CD8-positive, alpha-beta memory T cell (primary cell): ENCODE data around the gene PAOX. TPM values are rescaled to one million over a fixed set of nuclear protein-coding genes. Genes with fewer than 3 reads are reported as not detected.
A peak's percentile ranks its signal among the peaks of the same experiment; 100 is the strongest.

Source experiments
- CTCF ChIA-PET: fragments of 350-600 bp; sonication (Branson Sonifier 250); formaldehyde crosslinking; loops from one replicate; lab custom pipeline; 2021; ENCODE audit warnings: antibody characterized with exemption; lab: Charles Lee
- POLR2A ChIA-PET: fragments of 350-600 bp; sonication (Branson Sonifier 250); formaldehyde crosslinking; loops from one replicate; lab custom pipeline; 2021; ENCODE audit warnings: antibody characterized with exemption; lab: Charles Lee
- DNase-seq, 5 donors: peaks; one replicate each; pipeline versions ENCODE4 v3.0.0 to v3.0.0-alpha.2; 2020 to 2022; ENCODE audit warnings: mixed read lengths in 1 of 5
- H3K27ac ChIP-seq: one replicate; pipeline ENCODE4 v1.7.0; 2013; ENCODE audit warnings: low read depth, mild to moderate bottlenecking, low read length, moderate library complexity
- H3K27me3 ChIP-seq: 2 replicates; pipeline ENCODE4 v1.7.0; 2013; ENCODE audit warnings: low read length, mild to moderate bottlenecking; ENCODE audit not compliant: insufficient read depth, poor library complexity, severe bottlenecking
- H3K36me3 ChIP-seq: 2 replicates; pipeline ENCODE4 v1.7.0; 2013; ENCODE audit warnings: mild to moderate bottlenecking, low read length, moderate library complexity; ENCODE audit not compliant: insufficient read depth
- H3K4me1 ChIP-seq: 2 replicates; pipeline ENCODE4 v1.7.0; 2013; ENCODE audit warnings: mild to moderate bottlenecking, low read length, moderate library complexity; ENCODE audit not compliant: insufficient read depth
- H3K4me3 ChIP-seq: 2 replicates; pipeline ENCODE4 v1.7.0; 2013; ENCODE audit warnings: mild to moderate bottlenecking, low read length
- H3K9me3 ChIP-seq: 2 replicates; pipeline ENCODE4 v1.7.0; 2013; ENCODE audit warnings: mild to moderate bottlenecking, low read length
- H3K27ac Mint-ChIP-seq, 8 donors: one replicate each; pipeline ENCODE4 v1.8.0; 2020 to 2021; ENCODE audit warnings: mixed read lengths in 8 of 8, mild to moderate bottlenecking in 6 of 8, inconsistent platforms in 3 of 8, moderate library complexity in 3 of 8
- H3K27me3 Mint-ChIP-seq, 2 donors: one replicate each; pipeline ENCODE4 v1.8.0; 2020 to 2021; ENCODE audit warnings: mixed read lengths in 2 of 2, mild to moderate bottlenecking in 1 of 2, moderate library complexity in 1 of 2
- H3K36me3 Mint-ChIP-seq, 3 donors: one replicate each; pipeline ENCODE4 v1.8.0; 2020 to 2021; ENCODE audit warnings: mixed read lengths in 3 of 3, inconsistent platforms in 1 of 3, mild to moderate bottlenecking in 1 of 3
- H3K4me1 Mint-ChIP-seq, 3 donors: one replicate each; pipeline ENCODE4 v1.8.0; 2020 to 2021; ENCODE audit warnings: mixed read lengths in 3 of 3, inconsistent platforms in 1 of 3, mild to moderate bottlenecking in 1 of 3
- H3K4me3 Mint-ChIP-seq, 7 donors: one replicate each; pipeline ENCODE4 v1.8.0; 2020 to 2021; ENCODE audit warnings: mixed read lengths in 7 of 7, mild to moderate bottlenecking in 6 of 7, moderate library complexity in 4 of 7, inconsistent platforms in 2 of 7
- H3K9me3 Mint-ChIP-seq, 5 donors: one replicate each; pipeline ENCODE4 v1.8.0; 2020 to 2022; ENCODE audit warnings: mixed read lengths in 5 of 5, mild to moderate bottlenecking in 3 of 5, moderate library complexity in 2 of 5, inconsistent platforms in 1 of 5
- polyA plus RNA-seq: library from polyadenylated mRNA; unstranded; fragments of 300-500 nt; fragmentation: Illumina TruSeq; gene quantifications from one replicate; pipeline ENCODE4 v1.2.3, GENCODE V29; 2021
- total RNA-seq, 2 experiments: library from RNA; stranded (reverse); gene quantifications; one replicate each; pipeline ENCODE4 v1.2.3, GENCODE V29; 2021

Gene PAOX
- total RNA-seq (1 to 10 TPM; 6.4 to 6.7 TPM), polyA plus RNA-seq (16.8 TPM)

- H3K9me3 Mint-ChIP-seq: no peaks in the 10 kb centered on the region
- peak within 1 kb of the TSS; percentile 86 to 92 (median 87) for H3K4me3 Mint-ChIP-seq
- peak; percentile 48 to 72 (median 57) for DNase-seq
- peaks cover 0 to 7% (median 0%) of the 10 kb centered on the region in 3 donors for H3K36me3 Mint-ChIP-seq
- peak within 1 kb of the TSS in 5 of 8 donors; percentile 22 to 83 (median 64) for H3K27ac Mint-ChIP-seq
- H3K27me3 Mint-ChIP-seq: peaks cover 0 to 1% of the 10 kb centered on the region in 2 donors
- Histone ChIP-seq H3K4me3 (peak within 1 kb of the TSS; percentile 78), H3K27me3 (no peaks in the 10 kb centered on the region), H3K27ac (peak within 1 kb of the TSS; percentile 59), H3K9me3 (no peaks in the 10 kb centered on the region), H3K4me1 (peaks cover 6% of the 10 kb centered on the region), H3K36me3 (no peaks in the 10 kb centered on the region)
- ChIA-PET POLR2A (interaction anchor here (1.2 to 2.4 kb wide), 3 partner anchors 11 to 43 kb away, joined by 4 to 10 read pairs (median 10); partner anchors contain the start of gene CALY), CTCF (no interaction called here)
- peaks cover 5 to 34% (median 8%) of the 10 kb centered on the region in 3 donors for H3K4me1 Mint-ChIP-seq
Measured at GRCh38 chr10:133379152-133379800, at the start of gene PAOX. Gene PAOX (plus strand): TSS chr10:133379262. CDS start chr10:133379317, 55 bp downstream.

GRCh38 chr10:133329491-133330202, 49.4 kb upstream of the PAOX start:
- Histone ChIP-seq H3K27me3 (peaks cover 39% of the 10 kb centered on the region), H3K4me3 (no peak overlapping the region), H3K9me3 (no peaks in the 10 kb centered on the region), H3K27ac (no peak overlapping the region), H3K36me3 (no peaks in the 10 kb centered on the region), H3K4me1 (peaks cover 20% of the 10 kb centered on the region)
- Mint-ChIP-seq H3K4me3 (peak overlapping the region in 4 of 7 donors; percentile 15 to 75 (median 50)), H3K9me3 (no peaks in the 10 kb centered on the region), H3K27me3 (peaks cover 15 to 42% of the 10 kb centered on the region in 2 donors), H3K4me1 (peaks cover 5 to 21% (median 11%) of the 10 kb centered on the region in 3 donors), H3K27ac (peak overlapping the region in 2 of 8 donors; percentile 19 to 83), H3K36me3 (no peaks in the 10 kb centered on the region)
- CTCF ChIA-PET: interaction anchor here (0.6 to 3.0 kb wide), 30 partner anchors 9 to 287 kb away, joined by 3 to 21 read pairs (median 5); partner anchors contain the start of genes FUOM and MTG1
- DNase-seq: peak; percentile 76 to 87 (median 81)
- POLR2A ChIA-PET: interaction anchor here (1.7 kb wide), 1 partner anchor 60 kb away, joined by 5 read pairs; no protein-coding TSS in a partner anchor

- H3K27me3 Mint-ChIP-seq: peaks cover 6 to 18% of the 10 kb centered on the region in 2 donors
- H3K4me1 Mint-ChIP-seq: peaks cover 6 to 13% (median 12%) of the 10 kb centered on the region in 3 donors
- peaks cover 0 to 1% (median 0%) of the 10 kb centered on the region in 3 donors for H3K36me3 Mint-ChIP-seq
- Histone ChIP-seq H3K4me3 (no peak overlapping the region), H3K36me3 (no peaks in the 10 kb centered on the region), H3K27me3 (peaks cover 13% of the 10 kb centered on the region), H3K4me1 (peaks cover 25% of the 10 kb centered on the region), H3K9me3 (no peaks in the 10 kb centered on the region), H3K27ac (no peak overlapping the region)
- CTCF ChIA-PET: interaction anchor here (1.4 kb wide), 1 partner anchor 9 kb away, joined by 5 read pairs; no protein-coding TSS in a partner anchor
- no peaks in the 10 kb centered on the region for H3K9me3 Mint-ChIP-seq
- peak overlapping the region in 1 of 7 donors; percentile 73 for H3K4me3 Mint-ChIP-seq
- peak overlapping the region in 7 of 8 donors; percentile 32 to 97 (median 68) for H3K27ac Mint-ChIP-seq
- POLR2A ChIA-PET: no interaction called here
- DNase-seq: peak in 1 of 5 donors; percentile 42
Measured at GRCh38 chr10:133332936-133333699, 45.9 kb upstream of the PAOX start.

GRCh38 chr10:133334503-133335245, 44.4 kb upstream of the PAOX start:
- Mint-ChIP-seq H3K9me3 (no peaks in the 10 kb centered on the region), H3K36me3 (peaks cover 0 to 1% (median 0%) of the 10 kb centered on the region in 3 donors), H3K4me1 (peaks cover 5 to 11% (median 8%) of the 10 kb centered on the region in 3 donors), H3K4me3 (peak overlapping the region; percentile 74 to 86 (median 82)), H3K27ac (peak overlapping the region; percentile 90 to 95 (median 94)), H3K27me3 (peaks cover 0 to 7% of the 10 kb centered on the region in 2 donors)
- no peaks in the 10 kb centered on the region for H3K9me3 ChIP-seq
- ChIA-PET POLR2A (interaction anchor here (0.6 to 2.8 kb wide), 4 partner anchors 8 to 885 kb away, joined by 3 to 23 read pairs (median 6); partner anchors contain the start of gene PAOX), CTCF (interaction anchor here (1.1 to 1.2 kb wide), 2 partner anchors 22 to 56 kb away, joined by 3 to 6 read pairs; no protein-coding TSS in a partner anchor)
- H3K27ac ChIP-seq: peak overlapping the region; percentile 80
- H3K27me3 ChIP-seq: no peaks in the 10 kb centered on the region
- H3K4me1 ChIP-seq: peaks cover 22% of the 10 kb centered on the region
- no peaks in the 10 kb centered on the region for H3K36me3 ChIP-seq
- peak overlapping the region; percentile 56 for H3K4me3 ChIP-seq
- peak in 2 of 5 donors; percentile 20 to 42 for DNase-seq

GRCh38 chr10:133335246-133336117, 43.6 kb upstream of the PAOX start:
- DNase-seq: peak; percentile 81 to 96 (median 87)
- Mint-ChIP-seq H3K4me1 (peaks cover 3 to 7% (median 4%) of the 10 kb centered on the region in 3 donors), H3K27me3 (peaks cover 0 to 6% of the 10 kb centered on the region in 2 donors), H3K36me3 (peaks cover 0 to 1% (median 0%) of the 10 kb centered on the region in 3 donors), H3K4me3 (peak overlapping the region; percentile 71 to 91 (median 82)), H3K9me3 (no peaks in the 10 kb centered on the region), H3K27ac (peak overlapping the region; percentile 71 to 95 (median 94))
- Histone ChIP-seq H3K27ac (peak overlapping the region; percentile 80), H3K9me3 (no peaks in the 10 kb centered on the region), H3K4me3 (peak overlapping the region; percentile 56), H3K4me1 (peaks cover 19% of the 10 kb centered on the region), H3K36me3 (no peaks in the 10 kb centered on the region), H3K27me3 (no peaks in the 10 kb centered on the region)
- POLR2A ChIA-PET: interaction anchor here (0.6 to 2.8 kb wide), 5 partner anchors 18 to 886 kb away, joined by 3 to 23 read pairs (median 3); partner anchors contain the start of gene PAOX
- CTCF ChIA-PET: interaction anchor here (1.1 to 1.9 kb wide), 4 partner anchors 11 to 55 kb away, joined by 3 to 6 read pairs (median 4); no protein-coding TSS in a partner anchor

- Histone ChIP-seq H3K4me3 (no peak overlapping the region), H3K27ac (peak overlapping the region; percentile 80), H3K4me1 (peaks cover 19% of the 10 kb centered on the region), H3K9me3 (no peaks in the 10 kb centered on the region), H3K27me3 (no peaks in the 10 kb centered on the region), H3K36me3 (no peaks in the 10 kb centered on the region)
- POLR2A ChIA-PET: interaction anchor here (0.6 to 2.8 kb wide), 5 partner anchors 17 to 58 kb away, joined by 3 to 23 read pairs (median 3); partner anchors contain the start of gene PAOX
- DNase-seq: peak in 1 of 5 donors; percentile 62
- Mint-ChIP-seq H3K27me3 (peaks cover 0 to 1% of the 10 kb centered on the region in 2 donors), H3K27ac (peak overlapping the region in 2 of 8 donors; percentile 14 to 95), H3K36me3 (peaks cover 0 to 1% (median 0%) of the 10 kb centered on the region in 3 donors), H3K4me3 (peak overlapping the region in 2 of 7 donors; percentile 32 to 84), H3K9me3 (no peaks in the 10 kb centered on the region), H3K4me1 (peaks cover 3 to 7% (median 4%) of the 10 kb centered on the region in 3 donors)
- CTCF ChIA-PET: interaction anchor here (0.9 to 1.9 kb wide), 3 partner anchors 12 to 28 kb away, joined by 3 to 5 read pairs (median 3); no protein-coding TSS in a partner anchor
Measured at GRCh38 chr10:133336118-133336576, 42.9 kb upstream of the PAOX start.
